IMR-90 (cell line): Measurements from ENCODE around the gene NOVA2. TPM values are rescaled to one million over a fixed set of nuclear protein-coding genes. Genes with fewer than 3 reads are reported as not detected.

Source experiments
- ATAC-seq: fragments of 200-7000 bp; cut with Tn5 transposase; 2 replicates; pipeline ENCODE4 v1.9.1; 2020; ENCODE audit warnings: low read depth, mild to moderate bottlenecking, moderate library complexity
- BruUV-seq: library from RNA; stranded (reverse); fragments of 400-500 nt; replicated peaks from 2 replicates; lab custom pipeline; 2021; lab: Mats Ljungman, UMichigan
- CTCF ChIA-PET: fragments of 300-600 bp; formaldehyde crosslinking; extraction: SDS; loops from one replicate; lab custom pipeline; 2021; ENCODE audit warnings: antibody characterized with exemption; lab: Yijun Ruan, JAX
- POLR2A ChIA-PET: fragments of 300-600 bp; sonication (Branson Sonifier 250); formaldehyde crosslinking; loops from one replicate; lab custom pipeline; 2022; ENCODE audit warnings: antibody characterized with exemption; ENCODE audit not compliant: unreplicated experiment; lab: Charles Lee
- DNase-seq: peaks from one replicate; pipeline ENCODE4 v3.0.0; 2013
- H2AFZ ChIP-seq: replicated peaks from 2 replicates; pipeline ENCODE3; 2013; ENCODE audit warnings: low read length, mild to moderate bottlenecking; ENCODE audit not compliant: poor library complexity
- H2AK5ac ChIP-seq: 2 replicates; pipeline ENCODE4 v1.6.1; 2013; ENCODE audit warnings: low read depth, low read length, inconsistent platforms
- H2AK9ac ChIP-seq: replicated peaks from 2 replicates; pipeline ENCODE3; 2013; ENCODE audit warnings: mild to moderate bottlenecking, low read depth, low read length, moderate library complexity; ENCODE audit not compliant: poor library complexity
- H2BK120ac ChIP-seq: 2 replicates; pipeline ENCODE4 v1.6.1; 2013; ENCODE audit warnings: low read depth, low read length, inconsistent platforms
- H2BK15ac ChIP-seq: 3 replicates; pipeline ENCODE4 v1.6.1; 2013; ENCODE audit warnings: low read depth, low read length, inconsistent platforms
- H2BK20ac ChIP-seq: 2 replicates; pipeline ENCODE4 v1.6.1; 2013; ENCODE audit warnings: low read depth, mild to moderate bottlenecking, inconsistent platforms, low read length, moderate library complexity
- H2BK5ac ChIP-seq: 2 replicates; pipeline ENCODE4 v1.6.1; 2013; ENCODE audit warnings: mild to moderate bottlenecking, low read depth, low read length, inconsistent platforms; ENCODE audit not compliant: poor library complexity, severe bottlenecking
- H3K14ac ChIP-seq: replicated peaks from 2 replicates; pipeline ENCODE4 v1.6.1; 2013; ENCODE audit warnings: low read depth, low read length, inconsistent platforms
- H3K18ac ChIP-seq: 2 replicates; pipeline ENCODE4 v1.6.1; 2013; ENCODE audit warnings: low read depth, low read length, control low read depth
- H3K23ac ChIP-seq: 2 replicates; pipeline ENCODE4 v1.6.1; 2013; ENCODE audit warnings: low read depth, low read length, inconsistent platforms
- H3K27ac ChIP-seq: 2 replicates; pipeline ENCODE4 v1.5.1; 2013; ENCODE audit warnings: mild to moderate bottlenecking, control low read depth, low read length; ENCODE audit not compliant: insufficient read depth
- H3K27me3 ChIP-seq: 2 replicates; pipeline ENCODE4 v1.6.1; 2013; ENCODE audit warnings: low read length; ENCODE audit not compliant: control insufficient read depth, insufficient read depth
- H3K36me3 ChIP-seq: 2 replicates; pipeline ENCODE4 v1.6.1; 2013; ENCODE audit warnings: low read length, mixed read lengths; ENCODE audit not compliant: control insufficient read depth, insufficient read depth
- H3K4ac ChIP-seq: 2 replicates; pipeline ENCODE4 v1.6.1; 2013; ENCODE audit warnings: low read depth, low read length, inconsistent platforms
- H3K4me1 ChIP-seq: 2 replicates; pipeline ENCODE4 v1.6.1; 2013; ENCODE audit warnings: low read length, mixed read lengths; ENCODE audit not compliant: control insufficient read depth, insufficient read depth
- H3K4me2 ChIP-seq: 2 replicates; pipeline ENCODE4 v1.6.1; 2013; ENCODE audit warnings: low read depth, mild to moderate bottlenecking, control low read depth, low read length, moderate library complexity
- H3K4me3 ChIP-seq: 2 replicates; pipeline ENCODE4 v1.5.1; 2013; ENCODE audit warnings: low read depth, mild to moderate bottlenecking, control low read depth, low read length, moderate library complexity; ENCODE audit not compliant: insufficient read depth
- H3K56ac ChIP-seq: 2 replicates; pipeline ENCODE4 v1.6.1; 2013; ENCODE audit warnings: low read length, inconsistent platforms; ENCODE audit not compliant: insufficient read depth; ENCODE audit errors: extremely low read depth
- H3K79me1 ChIP-seq, 2 experiments: 2 replicates each; pipeline ENCODE4 v1.6.1; 2013; ENCODE audit warnings: low read length in 2 of 2, inconsistent platforms in 1 of 2, low read depth in 1 of 2
- H3K9ac ChIP-seq: 2 replicates; pipeline ENCODE4 v1.6.1; 2013; ENCODE audit warnings: low read depth, low read length, control low read depth
- H3K9me1 ChIP-seq: 2 replicates; pipeline ENCODE4 v1.6.1; 2013; ENCODE audit warnings: low read length, inconsistent platforms; ENCODE audit not compliant: insufficient read depth
- H3K9me3 ChIP-seq: 2 replicates; pipeline ENCODE4 v1.6.1; 2013; ENCODE audit warnings: low read length; ENCODE audit not compliant: control insufficient read depth, insufficient read depth
- H4K20me1 ChIP-seq: 2 replicates; pipeline ENCODE4 v1.6.1; 2013; ENCODE audit warnings: low read length, inconsistent platforms; ENCODE audit not compliant: insufficient read depth
- H4K5ac ChIP-seq: 2 replicates; pipeline ENCODE4 v1.6.1; 2013; ENCODE audit warnings: mild to moderate bottlenecking, low read depth, low read length, control low read depth
- H4K8ac ChIP-seq, 2 experiments: 2 replicates each; pipeline ENCODE4 v1.6.1; 2013; ENCODE audit warnings: low read depth in 2 of 2, low read length in 2 of 2, control low read depth in 1 of 2, inconsistent platforms in 1 of 2
- H4K91ac ChIP-seq: 2 replicates; pipeline ENCODE4 v1.6.1; 2013; ENCODE audit warnings: low read depth, low read length, inconsistent platforms; ENCODE audit not compliant: insufficient read depth
- BHLHE40 ChIP-seq: fragments of 150-350 bp; IDR thresholded peaks from 2 replicates; pipeline ENCODE4 v1.6.1; 2016; ENCODE audit warnings: mild to moderate bottlenecking, low read depth, low read length
- RCOR1 ChIP-seq: IDR thresholded peaks from 2 replicates; pipeline ENCODE4 v1.6.1; 2012; ENCODE audit warnings: mild to moderate bottlenecking, low read length, improper control_type of control experiment; ENCODE audit not compliant: insufficient replicate concordance
- WGBS, 2 experiments: methylation state at CpG; one replicate each; pipeline versions ENCODE4 v1.1.5 to v1.1.7; 2013; ENCODE audit warnings: missing lambda C conversion rate in 2 of 2; ENCODE audit not compliant: insufficient read length in 1 of 2; ENCODE audit errors: extremely low coverage in 2 of 2; 5-methylcytosine and 5-hydroxymethylcytosine counted together
- dilution Hi-C: fragments of 300-500 bp; cut with HindIII; formaldehyde crosslinking; loops from one replicate; pipeline ENCODE4 v1.14.3; 2018; ENCODE audit warnings: low sequenced_read_pairs; ENCODE audit not compliant: unreplicated experiment
- in situ Hi-C: fragments of 300-500 bp; cut with MboI; formaldehyde crosslinking; loops from 3 replicates; pipeline ENCODE4 v1.14.3; 2019; ENCODE audit warnings: low sequenced_read_pairs, inconsistent platforms, mixed read lengths
- intact Hi-C: fragments of 100-400 bp; cut with micrococcal nuclease; formaldehyde crosslinking; loops from 2 replicates; pipeline ENCODE4 v1.10.0; 2022
- polyA plus RNA-seq, 3 experiments: library from polyadenylated mRNA; depleted of rRNA; stranded (reverse); fragments of >200 nt; gene quantifications; 2 replicates each; pipeline ENCODE4 v1.2.3, GENCODE V29; 2012; ENCODE audit warnings: low replicate concordance in 1 of 3
- total RNA-seq: library from RNA; depleted of rRNA; stranded (reverse); fragments of >200 nt; gene quantifications from 2 replicates; pipeline ENCODE4 v1.2.3, GENCODE V29; 2012

NOVA2 gene
- total and polyA plus RNA-seq, 2 of the 4 experiments (the other 2 are of a cell fraction): 0.03 TPM; not detected in 1

DNA sequence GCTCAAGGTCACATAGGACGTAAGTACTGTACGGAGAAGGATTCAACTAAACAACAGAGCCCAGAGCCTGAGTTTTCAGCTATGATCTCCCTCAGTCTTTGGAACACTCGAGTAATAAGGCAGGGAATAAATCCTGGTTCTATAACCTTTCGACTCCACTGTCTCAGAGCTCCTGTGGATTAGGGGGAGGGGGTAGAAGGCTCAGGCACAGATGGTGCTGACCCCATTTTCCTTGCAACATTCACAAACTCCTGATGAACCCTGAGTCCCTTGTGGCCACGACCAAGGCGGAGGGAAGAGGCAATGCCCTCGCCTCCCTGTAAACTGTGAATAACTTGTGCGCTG lies 21.4 kb downstream of the NOVA2 start:
- no peaks in the 10 kb centered on the region for H3K9me3 ChIP-seq
- no peak overlapping the region for H2BK5ac ChIP-seq
- ChIA-PET POLR2A (interaction anchor here (0.6 kb wide), 1 partner anchor 744 kb away, joined by 7 read pairs; no protein-coding TSS in a partner anchor), CTCF (no interaction called here)
- H3K4me2 ChIP-seq: no peak overlapping the region
- in situ Hi-C loops: no loop called here
- TF ChIP-seq RCOR1: no peak
- no peak for TF ChIP-seq BHLHE40
- no peak overlapping the region for H2AK5ac ChIP-seq
- DNase-seq: no peak
- no peak overlapping the region for H3K18ac ChIP-seq
- H3K14ac ChIP-seq: no peak overlapping the region
- no peak overlapping the region for H3K4me3 ChIP-seq
- H3K27me3 ChIP-seq: no peaks in the 10 kb centered on the region; the same call in 1 of the 2 replicates
- no peaks in the 10 kb centered on the region for H3K36me3 ChIP-seq
- no peaks in the 10 kb centered on the region for H3K79me1 ChIP-seq
- no peaks in the 10 kb centered on the region for H3K9me1 ChIP-seq
- no peaks in the 10 kb centered on the region for H3K4me1 ChIP-seq
- H3K9ac ChIP-seq: no peak overlapping the region
- no peak overlapping the region for H3K4ac ChIP-seq
- intact Hi-C loops: no loop called here
- ATAC-seq: no peak
- no TSS peak for BruUV-seq
- H2AFZ ChIP-seq: peak overlapping the region; percentile 67
- no peak overlapping the region for H2BK15ac ChIP-seq
- dilution Hi-C loops: no loop called here
- no peak overlapping the region for H4K91ac ChIP-seq
- H4K5ac ChIP-seq: no peak overlapping the region
- no peak overlapping the region for H2BK20ac ChIP-seq
- H2BK120ac ChIP-seq: no peak overlapping the region
- H3K56ac ChIP-seq: no peak overlapping the region
- no peak overlapping the region for H3K23ac ChIP-seq
- H4K8ac ChIP-seq: no peak overlapping the region
- no peak overlapping the region for H2AK9ac ChIP-seq
- H3K27ac ChIP-seq: no peak overlapping the region
- WGBS, 2 experiments: no CpG with 5 or more reads among the region's 8 CpGs
- H4K20me1 ChIP-seq: no peaks in the 10 kb centered on the region
